Endothelial cell of umbilical vein (primary cell): ENCODE results near the gene ARRB1. TPM values are rescaled to one million over a fixed set of nuclear protein-coding genes. Genes with fewer than 3 reads are reported as not detected.
A peak's percentile ranks its signal among the peaks of the same experiment; 100 is the strongest.

Experiments used
- BruUV-seq: library from RNA; stranded (reverse); fragments of 400-500 nt; replicated peaks from 2 replicates; lab custom pipeline; 2021; lab: Mats Ljungman, UMichigan
- CTCF ChIA-PET: fragments of 300-600, 350-600 bp; sonication (Branson Sonifier 250); formaldehyde crosslinking; loops from one replicate; lab custom pipeline; 2021; ENCODE audit warnings: antibody characterized with exemption, inconsistent platforms; lab: Charles Lee
- POLR2A ChIA-PET: fragments of 300-600, 350-600 bp; sonication (Branson Sonifier 250); formaldehyde crosslinking; loops from one replicate; lab custom pipeline; 2021; ENCODE audit warnings: antibody characterized with exemption, inconsistent platforms; lab: Charles Lee
- DNase-seq: peaks from one replicate; pipeline ENCODE4 v3.0.0-alpha.2; 2011; ENCODE audit warnings: low read depth, low spot score
- FAIRE-seq: peaks from 2 replicates; lab custom pipeline; 2011; peaks lifted over from hg19 to GRCh38; lab: Jason Lieb, UNC
- H2AFZ ChIP-seq: 2 replicates; pipeline ENCODE4 v1.6.0; 2012; ENCODE audit warnings: low read depth, low read length, control low read depth, inconsistent platforms
- H3K27ac ChIP-seq: 2 replicates; pipeline ENCODE4 v1.5.1; 2011; ENCODE audit warnings: low read depth, mild to moderate bottlenecking, control low read depth, low read length, moderate library complexity; ENCODE audit not compliant: insufficient read depth
- H3K27me3 ChIP-seq, 2 experiments: 2 replicates each; pipeline versions ENCODE4 v1.6.0 to v1.6.1; 2011; ENCODE audit warnings: low read length in 2 of 2, mixed read lengths in 1 of 2; ENCODE audit not compliant: control insufficient read depth in 2 of 2, insufficient read depth in 2 of 2
- H3K36me3 ChIP-seq, 2 experiments: 2 replicates in 1 of 2; 3 replicates in 1 of 2; pipeline ENCODE4 v1.5.1; 2011; ENCODE audit warnings: low read length in 2 of 2, mild to moderate bottlenecking in 1 of 2, moderate library complexity in 1 of 2; ENCODE audit not compliant: control insufficient read depth in 2 of 2, insufficient read depth in 2 of 2; ENCODE audit errors: extremely low read depth in 1 of 2
- H3K4me1 ChIP-seq: 3 replicates; pipeline ENCODE4 v1.5.1; 2011; ENCODE audit warnings: mild to moderate bottlenecking, low read length; ENCODE audit not compliant: control insufficient read depth, insufficient read depth; ENCODE audit errors: extremely low read depth
- H3K4me2 ChIP-seq: 2 replicates; pipeline ENCODE4 v1.6.1; 2011; ENCODE audit warnings: low read length, control low read depth, mixed read lengths; ENCODE audit not compliant: insufficient read depth
- H3K4me3 ChIP-seq, 3 experiments: fragments of 200-600 bp in 1 of 3; sonication (generic), shearing (Covaris generic) in 1 of 3; replicated peaks in 1 of 3; 2 replicates each; pipeline ENCODE4 v1.5.1; 2011 to 2016; ENCODE audit warnings: control low read depth in 3 of 3, low read length in 3 of 3, mild to moderate bottlenecking in 2 of 3, inconsistent platforms in 1 of 3, low read depth in 1 of 3, moderate library complexity in 1 of 3; ENCODE audit not compliant: insufficient read depth in 1 of 3
- H3K79me2 ChIP-seq: 2 replicates; pipeline ENCODE4 v1.6.0; 2012; ENCODE audit warnings: low read length, inconsistent platforms; ENCODE audit not compliant: control insufficient read depth, insufficient read depth
- H3K9ac ChIP-seq: replicated peaks from 2 replicates; pipeline ENCODE3; 2011; ENCODE audit warnings: low read length, control low read depth; ENCODE audit not compliant: insufficient read depth; ENCODE audit errors: extremely low read depth
- H3K9me1 ChIP-seq: replicated peaks from 3 replicates; pipeline ENCODE4 v1.6.0; 2011; ENCODE audit warnings: mild to moderate bottlenecking, low read length; ENCODE audit not compliant: control insufficient read depth, insufficient read depth; ENCODE audit errors: extremely low read depth
- H3K9me3 ChIP-seq: replicated peaks from 2 replicates; pipeline ENCODE4 v1.5.1; 2012; ENCODE audit warnings: low read length, inconsistent platforms; ENCODE audit not compliant: control insufficient read depth, insufficient read depth
- H4K20me1 ChIP-seq: replicated peaks from 2 replicates; pipeline ENCODE3; 2011; ENCODE audit warnings: mild to moderate bottlenecking, low read length; ENCODE audit not compliant: control insufficient read depth, insufficient read depth; ENCODE audit errors: extremely low read depth
- CTCF ChIP-seq, 2 donors: IDR thresholded peaks; 1 replicate in 1 of 2; 2 replicates in 1 of 2; pipeline ENCODE4 v1.5.1; 2011; ENCODE audit warnings: low read length in 2 of 2, mild to moderate bottlenecking in 2 of 2, moderate library complexity in 2 of 2, control low read depth in 1 of 2, inconsistent platforms in 1 of 2, low read depth in 1 of 2; ENCODE audit not compliant: insufficient read depth in 1 of 2; ENCODE audit errors: extremely low read depth in 1 of 2
- FOS ChIP-seq: IDR thresholded peaks from 2 replicates; pipeline ENCODE4 v1.6.1; 2011; ENCODE audit warnings: mild to moderate bottlenecking, low read length, moderate library complexity, borderline replicate concordance; ENCODE audit not compliant: insufficient read depth
- dilution Hi-C: fragments of 300-500 bp; cut with MboI; formaldehyde crosslinking; loops from one replicate; pipeline ENCODE4 v1.15.0; 2019; ENCODE audit warnings: low sequenced_read_pairs; ENCODE audit not compliant: extremely low pct_ligation_motif_present
- intact Hi-C: fragments of 100-400 bp; cut with micrococcal nuclease; formaldehyde crosslinking; loops from one replicate; pipeline ENCODE4 v1.10.0; 2022
- polyA plus RNA-seq, 4 experiments: library from polyadenylated mRNA; depleted of rRNA in 3 of 4; stranded (reverse) in 3 of 4; unstranded in 1 of 4; fragments of >200 nt; gene quantifications; 2 replicates each; pipeline versions ENCODE4 v1.2.1 to v1.2.3, GENCODE V29; 2011 to 2012; ENCODE audit warnings: missing spikeins in 1 of 4
- total RNA-seq: library from RNA; stranded (reverse); gene quantifications from 2 replicates; pipeline ENCODE4 v1.2.3, GENCODE V29; 2021
- TF ChIP-seq, protein P1 (sequence below): IDR thresholded peaks from 2 replicates; pipeline ENCODE4 v1.6.1; 2011; ENCODE audit not compliant: insufficient read depth, insufficient read length

The ARRB1 gene
- total and polyA plus RNA-seq, 2 donors (not counting 3 experiments of a cell fraction or from before 2014, with no cell fraction given): 63.9 to 92.6 TPM

DNA sequence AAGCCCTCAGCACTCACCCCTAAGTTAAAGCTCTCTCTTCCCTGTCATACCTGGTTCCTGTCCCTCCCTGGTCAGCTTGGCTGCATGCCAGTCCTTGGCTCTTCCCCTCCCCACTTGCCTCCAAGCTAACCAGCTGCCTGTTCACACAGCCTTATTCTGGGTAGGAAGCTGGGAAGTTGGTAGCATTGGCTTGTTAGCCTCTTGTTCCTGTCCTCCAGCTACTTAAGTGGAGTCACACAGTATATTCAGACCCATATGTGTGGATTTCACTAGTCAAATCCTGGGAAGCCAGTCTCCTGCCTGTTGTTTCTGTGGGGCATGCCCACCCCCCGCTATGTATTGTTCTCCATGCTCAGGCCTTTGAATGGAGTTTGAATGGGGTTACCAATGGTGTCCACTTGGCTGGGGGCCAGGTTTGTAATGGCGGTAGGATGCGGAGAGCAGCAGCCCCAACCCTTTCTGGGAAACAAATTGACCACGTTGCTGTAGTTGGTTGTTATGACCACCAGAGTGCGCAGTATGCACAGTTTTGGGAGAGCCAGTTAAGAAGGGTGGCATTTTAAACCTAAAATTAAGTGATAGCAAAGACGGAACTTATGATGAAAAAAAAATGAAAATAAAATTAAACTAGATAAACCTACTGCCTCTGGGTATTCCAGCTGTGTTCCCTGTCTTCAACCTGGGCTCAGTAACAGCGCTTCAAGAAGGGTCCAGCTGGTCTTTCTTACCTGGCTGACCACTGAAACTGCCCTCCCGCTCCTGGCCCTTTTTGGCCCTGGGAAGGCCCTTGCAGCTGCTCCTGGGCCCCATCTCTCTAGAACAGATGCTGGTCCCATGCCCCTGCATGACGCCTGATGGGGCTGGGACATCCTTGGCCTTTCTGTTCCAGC, 37.2 kb upstream of the ARRB1 start:
- FAIRE-seq (peak; percentile 95), DNase-seq (peak; percentile 92)
- dilution Hi-C loops: no loop called here
- Histone ChIP-seq H3K9me3 (no peaks in the 10 kb centered on the region), H3K27me3 (no peaks in the 10 kb centered on the region), H3K4me3 (no peak overlapping the region), H2AFZ (peak overlapping the region; percentile 37), H3K9me1 (no peaks in the 10 kb centered on the region), H3K4me1 (peaks cover 17% of the 10 kb centered on the region), H3K79me2 (no peaks in the 10 kb centered on the region), H3K36me3 (no peaks in the 10 kb centered on the region), H3K27ac (no peak overlapping the region), H4K20me1 (no peaks in the 10 kb centered on the region), H3K9ac (no peak overlapping the region), H3K4me2 (no peak overlapping the region)
- ChIA-PET POLR2A (no interaction called here), CTCF (interaction anchor here (0.8 to 10.6 kb wide), 29 partner anchors 10 to 414 kb away, joined by 3 to 166 read pairs (median 5); partner anchors contain the start of genes GDPD5 and RPS3)
- no TSS peak for BruUV-seq
- intact Hi-C loops: loop anchor here (1.0 to 5.0 kb wide), 4 partner anchors 39 to 144 kb away; no protein-coding TSS in a partner anchor
- no peak for TF ChIP-seq FOS
- TF ChIP-seq CTCF (IDR thresholded peaks at IDR 0.05; ENCODE audit: extremely low read depth in 1 of 2, insufficient read depth in 1 of 2, low read depth in 1 of 2, low read length in 2 of 2): peak; percentile 63 to 72
- TF ChIP-seq, protein P1, sequence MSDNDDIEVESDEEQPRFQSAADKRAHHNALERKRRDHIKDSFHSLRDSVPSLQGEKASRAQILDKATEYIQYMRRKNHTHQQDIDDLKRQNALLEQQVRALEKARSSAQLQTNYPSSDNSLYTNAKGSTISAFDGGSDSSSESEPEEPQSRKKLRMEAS: peak; percentile 30
